Parathyroid adenoma (tissue), 2 donors: ENCODE results near the gene CLEC16A.

Source experiments
- H2AFZ ChIP-seq: fragments of 300-600 bp; sonication (generic); one replicate; pipeline ENCODE4 v1.7.0; 2017; ENCODE audit warnings: antibody characterized with exemption, mild to moderate bottlenecking
- H3K27ac ChIP-seq: fragments of 300-600 bp; sonication (generic); one replicate; pipeline ENCODE4 v1.7.0; 2017
- H3K27me3 ChIP-seq: fragments of 300-600 bp; sonication (generic); one replicate; pipeline ENCODE4 v1.7.0; 2017; ENCODE audit warnings: low read length; ENCODE audit not compliant: control insufficient read depth, insufficient read depth
- H3K36me3 ChIP-seq: fragments of 300-600 bp; sonication (generic); one replicate; pipeline ENCODE4 v1.7.0; 2017; ENCODE audit warnings: low read length; ENCODE audit not compliant: control insufficient read depth, insufficient read depth
- H3K4me1 ChIP-seq: fragments of 300-600 bp; sonication (generic); one replicate; pipeline ENCODE4 v1.7.0; 2017; ENCODE audit warnings: control low read depth
- H3K4me2 ChIP-seq: fragments of 300-600 bp; sonication (generic); one replicate; pipeline ENCODE4 v1.7.0; 2017; ENCODE audit warnings: low read length
- H3K4me3 ChIP-seq: fragments of 300-600 bp; sonication (generic); one replicate; pipeline ENCODE4 v1.7.0; 2017; ENCODE audit warnings: low read depth, low read length
- H3K79me2 ChIP-seq: fragments of 300-600 bp; sonication (generic); one replicate; pipeline ENCODE4 v1.7.0; 2017; ENCODE audit warnings: control low read depth
- H3K9ac ChIP-seq: fragments of 300-600 bp; sonication (generic); one replicate; pipeline ENCODE4 v1.7.0; 2017; ENCODE audit warnings: mild to moderate bottlenecking
- H3K9me3 ChIP-seq: fragments of 300-600 bp; sonication (generic); one replicate; pipeline ENCODE4 v1.7.0; 2017; ENCODE audit warnings: low read length; ENCODE audit not compliant: control insufficient read depth
- TF ChIP-seq, protein P1 (sequence below): fragments of 300-600 bp; sonication (generic); IDR thresholded peaks from one replicate; pipeline ENCODE4 v1.7.0; 2017; ENCODE audit warnings: antibody characterized with exemption, mild to moderate bottlenecking
- donor health status: primary hyperparathyroidism.

The CLEC16A gene

DNA sequence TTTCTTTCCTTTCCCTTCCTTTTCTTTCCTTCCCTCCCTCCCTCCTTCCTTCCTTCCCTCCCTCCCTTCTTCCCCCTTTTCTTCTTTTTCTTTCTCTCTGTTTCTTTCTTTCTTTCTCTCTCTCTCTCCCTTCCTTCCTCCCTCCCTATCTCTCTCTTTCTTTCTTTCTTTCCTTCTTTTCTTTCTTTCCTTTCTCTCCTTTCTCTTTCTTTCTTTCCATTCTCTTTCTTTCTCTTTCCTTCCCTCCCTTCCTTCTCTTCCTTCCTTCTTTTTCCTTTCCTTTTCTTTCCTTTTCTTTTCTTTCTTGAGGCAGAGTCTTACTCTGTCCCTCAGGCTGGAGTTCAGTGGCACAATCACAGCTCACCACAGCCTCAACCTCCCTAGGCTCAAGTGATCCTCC, 33.1 kb upstream of the CLEC16A start:
- Histone ChIP-seq H3K4me3 (no peak overlapping the region), H3K4me1 (no peaks in the 10 kb centered on the region), H3K79me2 (no peaks in the 10 kb centered on the region), H3K36me3 (no peaks in the 10 kb centered on the region), H3K9me3 (no peaks in the 10 kb centered on the region), H2AFZ (no peak overlapping the region), H3K9ac (no peak overlapping the region), H3K4me2 (no peak overlapping the region), H3K27me3 (no peaks in the 10 kb centered on the region), H3K27ac (no peak overlapping the region)
- TF ChIP-seq, protein P1, sequence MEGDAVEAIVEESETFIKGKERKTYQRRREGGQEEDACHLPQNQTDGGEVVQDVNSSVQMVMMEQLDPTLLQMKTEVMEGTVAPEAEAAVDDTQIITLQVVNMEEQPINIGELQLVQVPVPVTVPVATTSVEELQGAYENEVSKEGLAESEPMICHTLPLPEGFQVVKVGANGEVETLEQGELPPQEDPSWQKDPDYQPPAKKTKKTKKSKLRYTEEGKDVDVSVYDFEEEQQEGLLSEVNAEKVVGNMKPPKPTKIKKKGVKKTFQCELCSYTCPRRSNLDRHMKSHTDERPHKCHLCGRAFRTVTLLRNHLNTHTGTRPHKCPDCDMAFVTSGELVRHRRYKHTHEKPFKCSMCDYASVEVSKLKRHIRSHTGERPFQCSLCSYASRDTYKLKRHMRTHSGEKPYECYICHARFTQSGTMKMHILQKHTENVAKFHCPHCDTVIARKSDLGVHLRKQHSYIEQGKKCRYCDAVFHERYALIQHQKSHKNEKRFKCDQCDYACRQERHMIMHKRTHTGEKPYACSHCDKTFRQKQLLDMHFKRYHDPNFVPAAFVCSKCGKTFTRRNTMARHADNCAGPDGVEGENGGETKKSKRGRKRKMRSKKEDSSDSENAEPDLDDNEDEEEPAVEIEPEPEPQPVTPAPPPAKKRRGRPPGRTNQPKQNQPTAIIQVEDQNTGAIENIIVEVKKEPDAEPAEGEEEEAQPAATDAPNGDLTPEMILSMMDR = no peak

DNA sequence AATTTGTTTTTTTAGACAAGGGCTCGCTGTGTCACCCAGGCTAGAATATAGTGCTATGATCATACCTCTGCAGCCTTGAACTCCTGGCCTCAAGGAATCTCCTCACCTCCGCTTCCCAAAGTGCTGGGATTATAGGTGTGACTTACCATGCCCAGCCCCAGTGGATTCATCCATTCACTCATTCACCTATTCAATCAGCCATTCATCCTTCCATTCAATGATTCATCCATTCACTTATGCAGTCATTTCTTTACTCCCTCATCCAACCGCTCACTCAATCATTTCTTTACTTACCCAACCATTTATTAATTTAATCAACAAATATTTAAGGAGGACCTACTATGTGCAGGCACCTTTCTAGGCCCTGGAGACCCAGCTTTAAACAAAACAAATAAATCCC, 27.8 kb upstream of the CLEC16A start:
- Histone ChIP-seq H3K27ac (no peak overlapping the region), H3K79me2 (no peaks in the 10 kb centered on the region), H3K36me3 (no peaks in the 10 kb centered on the region), H3K4me2 (no peak overlapping the region), H3K9me3 (no peaks in the 10 kb centered on the region), H3K9ac (no peak overlapping the region), H3K4me3 (no peak overlapping the region), H2AFZ (no peak overlapping the region), H3K4me1 (peaks cover 2% of the 10 kb centered on the region), H3K27me3 (no peaks in the 10 kb centered on the region)
- TF ChIP-seq, protein P1 = no peak

DNA sequence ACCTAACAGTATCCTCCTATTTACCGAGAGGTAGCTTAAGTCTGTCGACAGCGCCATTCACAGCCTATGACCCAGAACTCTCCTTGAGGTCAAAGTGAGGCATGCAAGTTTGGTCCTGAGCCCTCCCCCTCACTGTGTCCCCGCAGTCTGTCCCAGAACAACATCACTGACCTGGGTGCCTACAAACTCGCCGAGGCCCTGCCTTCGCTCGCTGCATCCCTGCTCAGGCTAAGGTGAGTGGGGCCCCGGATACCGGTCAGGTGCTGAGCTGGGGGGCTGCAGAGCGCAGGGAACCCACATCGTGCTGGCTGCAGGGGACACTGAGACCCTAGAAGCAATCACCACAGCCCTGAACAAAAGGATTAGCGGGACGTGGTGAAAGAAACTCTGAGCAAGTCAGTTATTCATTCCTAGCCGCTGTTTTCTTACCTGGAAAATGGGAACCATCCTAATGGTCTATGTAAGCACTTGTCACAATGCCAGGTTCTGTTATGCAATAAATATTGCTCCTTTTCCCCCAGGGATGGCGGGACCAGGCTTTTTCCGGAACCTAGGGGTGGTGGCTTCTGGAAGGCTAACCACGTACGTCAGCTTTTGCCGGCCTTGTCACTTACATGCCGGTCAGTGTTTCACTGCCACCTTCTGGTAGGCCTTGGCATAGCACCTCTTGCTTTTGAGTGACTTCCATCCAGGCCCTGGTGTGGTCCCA, 25.9 kb upstream of the CLEC16A start:
- no peaks in the 10 kb centered on the region for H3K27me3 ChIP-seq
- TF ChIP-seq, protein P1 = peak; percentile 94
- H3K9me3 ChIP-seq = no peaks in the 10 kb centered on the region
- H3K36me3 ChIP-seq = no peaks in the 10 kb centered on the region
- H3K4me1 ChIP-seq = peaks cover 2% of the 10 kb centered on the region
- H3K9ac ChIP-seq = no peak overlapping the region
- H3K4me3 ChIP-seq = no peak overlapping the region
- H3K79me2 ChIP-seq = no peaks in the 10 kb centered on the region
- peak overlapping the region; percentile 48 for H3K4me2 ChIP-seq
- peak overlapping the region; percentile 67 for H2AFZ ChIP-seq
- no peak overlapping the region for H3K27ac ChIP-seq

DNA sequence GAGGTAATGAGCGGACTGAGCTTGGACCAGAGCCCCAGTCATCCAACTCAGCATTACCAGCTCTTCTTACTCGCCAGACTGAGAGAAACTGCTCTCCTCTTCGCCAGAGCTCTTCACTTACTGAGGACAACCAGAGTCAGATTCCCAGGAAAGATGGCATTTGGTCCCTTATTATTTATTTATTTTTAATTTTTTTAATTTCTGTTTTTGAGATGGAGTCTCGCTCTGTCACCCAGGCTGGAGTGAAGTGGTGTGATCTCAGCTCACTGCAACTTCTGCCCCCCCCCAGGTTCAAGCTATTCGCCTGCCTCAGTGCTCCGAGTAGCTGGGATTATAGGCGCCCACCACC, 25.4 kb upstream of the CLEC16A start:
- Histone ChIP-seq H3K27ac (no peak overlapping the region), H3K36me3 (no peaks in the 10 kb centered on the region), H3K9ac (no peak overlapping the region), H3K79me2 (no peaks in the 10 kb centered on the region), H3K27me3 (no peaks in the 10 kb centered on the region), H3K4me1 (peaks cover 2% of the 10 kb centered on the region), H2AFZ (peak overlapping the region; percentile 67), H3K4me2 (no peak overlapping the region), H3K9me3 (no peaks in the 10 kb centered on the region), H3K4me3 (no peak overlapping the region)
- TF ChIP-seq, protein P1 = no peak
